RWPE1 (cell line): ENCODE results near the gene CMIP.

Experiments
- CTCF ChIA-PET: fragments of 350-600 bp; sonication (Branson Sonifier 250); formaldehyde crosslinking; extraction: SDS; loops from one replicate; lab custom pipeline; 2021; lab: Yijun Ruan, JAX
- POLR2A ChIA-PET: fragments of 400-600 bp; formaldehyde crosslinking; extraction: SDS; loops from one replicate; lab custom pipeline; 2020; ENCODE audit warnings: antibody characterized with exemption; ENCODE audit not compliant: low non-redundant PET; lab: Yijun Ruan, JAX
- DNase-seq: peaks from one replicate; pipeline ENCODE4 v3.0.0; 2012; ENCODE audit warnings: low spot score
- H3K27ac ChIP-seq: fragments of 450-650 bp; 2 replicates; pipeline ENCODE4 v1.5.1; 2017
- CTCF ChIP-seq: fragments of 450-650 bp; conservative IDR thresholded peaks from 2 replicates; pipeline ENCODE4 v1.5.1; 2017; ENCODE audit warnings: low read depth, mild to moderate bottlenecking

The CMIP gene

GRCh38 chr16:81591545-81591870, 146.9 kb downstream of the CMIP start:
- no peak for TF ChIP-seq CTCF
- POLR2A ChIA-PET: no interaction called here
- CTCF ChIA-PET: no interaction called here
- H3K27ac ChIP-seq: peak overlapping the region; percentile 32
- DNase-seq: no peak

- CTCF ChIA-PET: no interaction called here
- POLR2A ChIA-PET: no interaction called here
- H3K27ac ChIP-seq: peak overlapping the region; percentile 22; the same call in 1 of the 2 replicates
- TF ChIP-seq CTCF: no peak
- no peak for DNase-seq
Measured at GRCh38 chr16:81592353-81592866, 147.8 kb downstream of the CMIP start.

- no peak for TF ChIP-seq CTCF
- no peak for DNase-seq
- H3K27ac ChIP-seq: no peak overlapping the region
- POLR2A ChIA-PET: no interaction called here
- CTCF ChIA-PET: no interaction called here
Measured at GRCh38 chr16:81593481-81593880, 148.9 kb downstream of the CMIP start.

- ChIA-PET POLR2A (no interaction called here), CTCF (interaction anchor here (0.7 kb wide), 1 partner anchor 60 kb away, joined by 3 read pairs; no protein-coding TSS in a partner anchor)
- no peak overlapping the region for H3K27ac ChIP-seq
- TF ChIP-seq CTCF: no peak
- no peak for DNase-seq
Measured at GRCh38 chr16:81595629-81596292, 151.2 kb downstream of the CMIP start.

- no peak for DNase-seq
- CTCF ChIA-PET: interaction anchor here (0.7 to 1.7 kb wide), 2 partner anchors 10 to 31 kb away, joined by 3 to 5 read pairs; no protein-coding TSS in a partner anchor
- H3K27ac ChIP-seq: peak overlapping the region; percentile 87
- no peak for TF ChIP-seq CTCF
- POLR2A ChIA-PET: interaction anchor here (0.7 kb wide), 1 partner anchor 50 kb away, joined by 3 read pairs; no protein-coding TSS in a partner anchor
Measured at GRCh38 chr16:81597079-81597658, 152.6 kb downstream of the CMIP start.

- peak overlapping the region; percentile 87 for H3K27ac ChIP-seq
- CTCF ChIA-PET: interaction anchor here (0.6 to 1.7 kb wide), 2 partner anchors 11 to 98 kb away, joined by 4 to 5 read pairs; no protein-coding TSS in a partner anchor
- POLR2A ChIA-PET: no interaction called here
- no peak for DNase-seq
- TF ChIP-seq CTCF: no peak
Measured at GRCh38 chr16:81598083-81598482, 153.5 kb downstream of the CMIP start.
